ENCODE results near the gene OR4K5. TPM values are rescaled to one million over a fixed set of nuclear protein-coding genes. Genes with fewer than 3 reads are reported as not detected.
"Not testable (repeated sequence)": the region's sequence is repeated elsewhere in the genome, so short reads cannot be mapped to it uniquely, and the experiment has no call there.

OR4K5 gene
- total RNA-seq, 2 donors from 2014 or later: not detected

DNA sequence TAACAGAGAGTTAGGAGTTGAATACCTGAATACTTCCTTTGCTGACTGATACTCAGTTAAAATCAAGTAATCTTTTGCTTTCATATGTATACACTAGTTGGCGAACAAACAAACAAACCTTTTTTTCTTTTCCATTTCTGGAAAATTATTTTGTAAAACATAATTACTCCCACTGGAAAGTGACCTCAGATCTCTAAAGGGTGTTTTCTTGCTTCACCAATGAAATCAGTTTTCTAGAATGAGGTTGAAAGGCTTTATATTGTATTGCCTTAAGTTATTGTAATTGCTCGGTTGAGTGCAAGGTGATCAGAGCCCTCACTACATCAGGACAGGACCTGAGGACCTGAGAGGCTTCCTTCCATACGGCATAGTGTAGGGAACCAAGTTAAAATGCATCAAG lies 10.2 kb downstream of the OR4K5 start, which contains the start of gene OR4K1:
Gene OR4K1 (plus strand): TSS at position 301 of the 400 bp plus-strand sequence. CDS start 4,750 bp downstream, outside the sequence.
- Mint-ChIP-seq H3K36me3 (ENCODE audit: insufficient read depth in 2 of 2) (no peaks in the 10 kb centered on the region), H3K27ac (no peak within 1 kb of the TSS), H3K9me3 (no peaks in the 10 kb centered on the region), H3K4me1 (ENCODE audit: low read depth) (no peaks in the 10 kb centered on the region), H3K27me3 (ENCODE audit: low read depth) (no peaks in the 10 kb centered on the region), H3K4me3 (no peak within 1 kb of the TSS)
- ATAC-seq (replicated peaks in 1 of 2): no peak
- no peak for DNase-seq

DNA sequence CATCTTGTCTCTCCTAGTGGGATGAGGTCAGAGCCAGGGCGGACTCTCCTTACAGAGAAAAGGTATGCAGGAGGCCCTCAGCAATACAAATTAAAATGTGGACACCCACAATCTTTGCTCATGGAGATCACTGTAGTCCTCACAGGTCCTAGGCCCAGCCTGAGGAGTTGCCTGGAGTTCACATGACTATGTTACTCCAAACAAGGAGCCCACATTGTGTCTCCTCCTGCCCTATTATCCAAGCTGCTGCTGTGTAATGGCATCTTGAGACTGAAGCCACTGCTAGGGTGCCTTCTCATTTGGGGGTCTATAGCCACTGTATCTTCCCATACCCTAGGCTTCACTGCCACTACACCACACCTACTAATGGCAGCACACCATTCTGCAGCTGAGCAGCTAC lies 21.3 kb downstream of the OR4K5 start:
- Mint-ChIP-seq H3K9me3 (peaks cover 0 to 3% of the 10 kb centered on the region in 2 donors), H3K27me3 (ENCODE audit: low read depth) (no peaks in the 10 kb centered on the region), H3K36me3 (ENCODE audit: insufficient read depth in 2 of 2) (no peaks in the 10 kb centered on the region), H3K4me3 (no peak overlapping the region), H3K4me1 (ENCODE audit: low read depth) (no peaks in the 10 kb centered on the region), H3K27ac (no peak overlapping the region)
- DNase-seq (no peak), ATAC-seq (replicated peaks in 1 of 2) (no peak)

DNA sequence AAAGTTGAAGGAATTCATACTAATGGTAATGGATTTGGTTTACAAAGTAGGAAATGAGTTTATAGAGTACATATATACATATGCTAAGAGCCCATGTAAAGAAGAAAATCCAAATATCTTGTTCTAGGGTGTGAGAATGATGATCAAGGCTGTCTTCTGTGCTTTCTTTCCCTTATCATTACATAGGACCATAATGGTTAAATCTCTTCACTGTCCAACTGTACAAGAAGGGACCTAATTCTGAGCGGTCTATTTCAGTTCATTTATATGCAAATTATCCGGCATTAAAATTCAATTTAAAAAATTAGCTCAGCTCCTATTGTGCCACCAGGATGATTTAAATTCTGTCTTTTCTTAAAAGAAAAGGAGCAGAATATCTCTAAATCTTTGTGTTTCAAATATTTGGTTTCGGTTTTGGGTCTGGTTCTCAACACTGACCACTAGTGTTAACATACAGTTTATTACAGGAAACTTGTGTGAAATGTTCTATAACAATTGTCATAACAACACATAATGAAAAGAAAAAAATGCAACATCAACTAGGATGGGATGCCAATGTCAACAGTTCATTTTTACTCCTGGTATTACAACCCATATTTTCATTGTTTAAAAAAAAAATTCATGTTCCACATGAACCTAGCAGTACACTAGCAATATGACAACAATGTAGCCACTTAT lies 27.1 kb downstream of the OR4K5 start:
- DNase-seq (no peak), ATAC-seq (replicated peaks in 1 of 2) (no peak)
- no peaks in the 10 kb centered on the region for H3K36me3 Mint-ChIP-seq (ENCODE audit: insufficient read depth in 2 of 2)
- H3K4me3 Mint-ChIP-seq: no peak overlapping the region
- no peaks in the 10 kb centered on the region for H3K4me1 Mint-ChIP-seq (ENCODE audit: low read depth)
- H3K27me3 Mint-ChIP-seq (ENCODE audit: low read depth): no peaks in the 10 kb centered on the region
- peaks cover 0 to 1% of the 10 kb centered on the region in 2 donors for H3K9me3 Mint-ChIP-seq
- H3K27ac Mint-ChIP-seq: no peak overlapping the region

DNA sequence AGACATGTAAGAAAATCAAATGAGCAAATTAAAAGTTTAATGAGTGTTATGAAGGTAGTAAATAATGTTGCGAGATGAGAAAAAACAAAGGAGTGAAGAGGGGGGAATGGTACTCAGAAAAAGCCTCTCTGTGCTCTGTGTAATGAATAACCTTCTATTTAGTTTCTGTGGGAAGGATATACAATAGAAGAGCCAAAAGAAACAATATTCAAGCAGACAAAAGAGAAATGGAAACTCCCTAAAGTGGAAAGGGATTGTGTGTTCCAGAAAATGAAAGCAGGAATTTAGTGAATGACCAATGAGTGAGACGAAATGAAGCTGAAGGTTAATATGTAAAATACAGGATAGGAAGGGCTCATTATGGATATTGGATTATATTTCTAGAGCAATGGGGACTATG lies 28.8 kb downstream of the OR4K5 start:
- DNase-seq (no peak), ATAC-seq (replicated peaks in 1 of 2) (no peak)
- Mint-ChIP-seq H3K27me3 (ENCODE audit: low read depth) (no peaks in the 10 kb centered on the region), H3K9me3 (peaks cover 0 to 1% of the 10 kb centered on the region in 2 donors), H3K27ac (no peak overlapping the region), H3K36me3 (ENCODE audit: insufficient read depth in 2 of 2) (no peaks in the 10 kb centered on the region), H3K4me1 (ENCODE audit: low read depth) (no peaks in the 10 kb centered on the region), H3K4me3 (no peak overlapping the region)

DNA sequence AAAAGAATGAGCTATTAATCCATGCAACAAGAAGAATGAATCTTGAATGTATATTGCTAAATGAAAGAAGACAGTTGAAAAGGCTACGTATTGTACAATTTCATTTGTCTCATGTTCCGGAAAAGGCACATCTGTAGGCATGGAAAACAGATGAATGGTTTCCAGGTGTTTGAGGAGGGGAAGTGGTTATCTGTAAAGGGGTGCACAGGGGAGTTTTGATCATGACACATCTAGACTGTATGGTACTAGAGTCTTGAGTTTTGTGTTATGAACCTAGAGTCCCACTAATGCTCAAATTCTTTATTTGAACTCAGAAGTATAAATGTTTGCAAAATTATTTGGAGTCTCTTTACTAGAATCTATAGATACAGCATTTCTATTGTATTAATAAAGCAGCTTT lies 49.3 kb downstream of the OR4K5 start:
- H3K27ac Mint-ChIP-seq; H3K27me3 Mint-ChIP-seq (ENCODE audit: low read depth); DNase-seq; ATAC-seq (replicated peaks in 1 of 2); H3K36me3 Mint-ChIP-seq (ENCODE audit: insufficient read depth in 2 of 2); H3K4me3 Mint-ChIP-seq; H3K9me3 Mint-ChIP-seq: not testable (repeated sequence)
- peaks cover 18% of the 10 kb centered on the region for H3K4me1 Mint-ChIP-seq (ENCODE audit: low read depth)

Other genes starting within 250 kb of the OR4K5 start
- not detected for gene OR11H2, start 206.7 kb upstream of the OR4K5 start, total RNA-seq
- gene OR4Q3, start 177.0 kb upstream of the OR4K5 start, total RNA-seq: not detected
- not detected for gene OR4M1, start 147.1 kb upstream of the OR4K5 start, total RNA-seq
- not detected for gene OR4N2, start 116.8 kb upstream of the OR4K5 start, total RNA-seq
- not detected for gene OR4K2, start 45.5 kb upstream of the OR4K5 start, total RNA-seq
- gene OR4K1, start 10.3 kb downstream of the OR4K5 start, total RNA-seq: not detected
- gene OR4K15, start 55.0 kb downstream of the OR4K5 start, total RNA-seq: not detected
- not detected for gene OR4Q2, start 81.6 kb downstream of the OR4K5 start, total RNA-seq
- gene OR4K14, start 98.7 kb downstream of the OR4K5 start, total RNA-seq: not detected
- gene OR4K13, start 115.4 kb downstream of the OR4K5 start, total RNA-seq: not detected
- gene OR4L1, start 139.4 kb downstream of the OR4K5 start, total RNA-seq: not detected
- not detected for gene OR4K17, start 190.1 kb downstream of the OR4K5 start, total RNA-seq
- not detected for gene OR4N5, start 218.2 kb downstream of the OR4K5 start, total RNA-seq

All from activated T-cell treated with anti-CD3 and anti-CD28 coated beads, Interleukin-2, amount 50 U/mL, for 72 hours (primary cell).